Transverse colon (tissue), 4 donors: ENCODE results near the gene MAP3K3. TPM values are rescaled to one million over a fixed set of nuclear protein-coding genes. Genes with fewer than 3 reads are reported as not detected.

Experiments
- DNase-seq: peaks from one replicate; pipeline ENCODE4 v3.0.0-alpha.2; 2019
- H3K27ac ChIP-seq, 4 donors: fragments of 200-600 bp; sonication (generic); 2 replicates each; pipeline ENCODE4 v1.5.1; 2016 to 2018; ENCODE audit warnings: inconsistent platforms in 4 of 4
- H3K27me3 ChIP-seq: fragments of 200-600 bp; sonication (generic); 2 replicates; pipeline ENCODE4 v1.5.1; 2017; ENCODE audit warnings: inconsistent platforms
- H3K36me3 ChIP-seq, 4 donors: fragments of 200-600 bp; sonication (generic); 2 replicates each; pipeline ENCODE4 v1.5.1; 2017 to 2019; ENCODE audit warnings: inconsistent platforms in 4 of 4
- H3K4me1 ChIP-seq, 4 donors: fragments of 200-600 bp; sonication (generic); 2 replicates each; pipeline ENCODE4 v1.5.1; 2017 to 2020; ENCODE audit warnings: inconsistent platforms in 4 of 4
- H3K4me3 ChIP-seq, 4 donors: fragments of 200-600 bp; sonication (generic); 1 replicate in 1 of 4; 2 replicates in 3 of 4; pipeline versions ENCODE4 v1.5.1 to v1.6.1; 2017 to 2019; ENCODE audit warnings: inconsistent platforms in 4 of 4
- H3K9me3 ChIP-seq, 2 donors: fragments of 200-600 bp; sonication (generic); 2 replicates each; pipeline ENCODE4 v1.5.1; 2017 to 2019; ENCODE audit warnings: inconsistent platforms in 2 of 2
- CTCF ChIP-seq, 5 experiments: fragments of 200-600 bp in 3 of 5; fragments of 450-650 bp in 2 of 5; sonication (generic) in 3 of 5; IDR thresholded peaks; 1 replicate in 2 of 5; 2 replicates in 3 of 5; pipeline ENCODE4 v1.5.1; 2016 to 2017; ENCODE audit warnings: antibody characterized with exemption in 5 of 5, inconsistent platforms in 3 of 5, mild to moderate bottlenecking in 2 of 5, moderate library complexity in 1 of 5
- EP300 ChIP-seq: sonication (generic); formaldehyde crosslinking; IDR thresholded peaks from one replicate; pipeline ENCODE4 v1.6.1; 2017; ENCODE audit warnings: antibody characterized with exemption, low read depth
- POLR2A ChIP-seq: fragments of 450-650 bp; IDR thresholded peaks from one replicate; pipeline ENCODE4 v1.6.1; 2016; ENCODE audit warnings: antibody characterized with exemption, mild to moderate bottlenecking, moderate library complexity
- POLR2AphosphoS5 ChIP-seq, 3 donors: sonication (generic); formaldehyde crosslinking; IDR thresholded peaks; one replicate each; pipeline ENCODE4 v1.6.1; 2016; ENCODE audit warnings: antibody characterized with exemption in 3 of 3
- WGBS, 2 donors: methylation state at CpG; one replicate each; pipeline ENCODE4 v1.1.5; 2018; ENCODE audit warnings: low coverage in 1 of 2; 5-methylcytosine and 5-hydroxymethylcytosine counted together
- in situ Hi-C, 4 donors: fragments of 200-750 bp; cut with MboI; loops; one replicate each; pipeline versions ENCODE4 v1.15.0 to v1.15.1; 2017; ENCODE audit warnings: low sequenced_read_pairs in 3 of 4, low pct_ligation_motif_present in 1 of 4, low pct_unique_long_range_greater_than_20kb in 1 of 4
- intact Hi-C: fragments of 100-400 bp; cut with DNase I; formaldehyde crosslinking; loops from one replicate; pipeline ENCODE4 v1.15.1; 2023; ENCODE audit warnings: low total_unique reads
- total RNA-seq, 4 donors: library from RNA; depleted of rRNA; stranded (reverse); fragments of >200 nt; gene quantifications; one replicate each; pipeline ENCODE4 v1.1.0, GENCODE V29; 2016

The MAP3K3 gene
- total RNA-seq, 4 donors from 2014 or later: 15.7 to 32.1 (median 24.7) TPM

GRCh38 chr17:63641692-63642448 lies 19.7 kb downstream of the MAP3K3 start:
- Histone ChIP-seq H3K27me3 (no peaks in the 10 kb centered on the region), H3K4me1 (peaks cover 0 to 7% (median 0%) of the 10 kb centered on the region in 4 donors), H3K4me3 (no peak overlapping the region), H3K9me3 (no peaks in the 10 kb centered on the region), H3K27ac (peak overlapping the region in 1 of 4 donors; percentile 9), H3K36me3 (peaks cover 0 to 8% (median 0%) of the 10 kb centered on the region in 4 donors)
- TF ChIP-seq POLR2A (no peak), POLR2AphosphoS5 (IDR thresholded peaks at IDR 0.05) (no peak), EP300 (no peak), CTCF (IDR thresholded peaks at IDR 0.05) (no peak)
- DNase-seq: peak; percentile 23
- intact Hi-C loops: no loop called here
- WGBS, 2 donors: 84 to 87% methylated on average over 3 to 4 of the region's 4 CpGs
- in situ Hi-C loops: no loop called here

GRCh38 chr17:63644846-63645245 lies 22.6 kb downstream of the MAP3K3 start:
- Histone ChIP-seq H3K9me3 (no peaks in the 10 kb centered on the region), H3K27ac (no peak overlapping the region), H3K27me3 (no peaks in the 10 kb centered on the region), H3K4me1 (peaks cover 0 to 9% (median 0%) of the 10 kb centered on the region in 4 donors), H3K36me3 (peaks cover 0 to 8% (median 0%) of the 10 kb centered on the region in 4 donors), H3K4me3 (no peak overlapping the region)
- DNase-seq: no peak
- intact Hi-C loops: no loop called here
- WGBS, 2 donors: 93% methylated on average over 6 to 7 of the region's 7 CpGs
- in situ Hi-C loops: no loop called here
- TF ChIP-seq POLR2A (no peak), EP300 (no peak), POLR2AphosphoS5 (IDR thresholded peaks at IDR 0.05) (no peak), CTCF (IDR thresholded peaks at IDR 0.05) (no peak)

- 94 to 100% methylated on average over 1 to 5 of the region's 5 CpGs for whole genome bisulfite sequencing, 2 donors
- DNase-seq: no peak
- TF ChIP-seq CTCF (IDR thresholded peaks at IDR 0.05) (no peak), EP300 (no peak), POLR2A (no peak), POLR2AphosphoS5 (IDR thresholded peaks at IDR 0.05) (no peak)
- Histone ChIP-seq H3K4me3 (no peak overlapping the region), H3K27me3 (no peaks in the 10 kb centered on the region), H3K4me1 (peaks cover 0 to 9% (median 0%) of the 10 kb centered on the region in 4 donors), H3K36me3 (peaks cover 0 to 8% (median 0%) of the 10 kb centered on the region in 4 donors), H3K9me3 (no peaks in the 10 kb centered on the region), H3K27ac (peak overlapping the region in 1 of 4 donors; percentile 16)
- intact Hi-C loops (no loop called here), in situ Hi-C loops (no loop called here)
These were observed 23.7 kb downstream of the MAP3K3 start for GRCh38 chr17:63645775-63646487.

- intact Hi-C loops (no loop called here), in situ Hi-C loops (no loop called here)
- peaks cover 0 to 8% (median 0%) of the 10 kb centered on the region in 4 donors for H3K36me3 ChIP-seq
- no peak overlapping the region for H3K4me3 ChIP-seq
- no peaks in the 10 kb centered on the region for H3K27me3 ChIP-seq
- TF ChIP-seq POLR2A: no peak
- no peak for TF ChIP-seq EP300
- TF ChIP-seq CTCF (IDR thresholded peaks at IDR 0.05): no peak
- TF ChIP-seq POLR2AphosphoS5 (IDR thresholded peaks at IDR 0.05): no peak
- H3K27ac ChIP-seq: peak overlapping the region in 1 of 4 donors; percentile 17
- DNase-seq: no peak
- peaks cover 0 to 9% (median 0%) of the 10 kb centered on the region in 4 donors for H3K4me1 ChIP-seq
- H3K9me3 ChIP-seq: no peaks in the 10 kb centered on the region
- WGBS, 2 donors: 72 to 88% methylated on average over 1 of the region's 1 CpG
These were observed 24.2 kb downstream of the MAP3K3 start for GRCh38 chr17:63646488-63646806.
